SU-DHL-6 (cell line): ENCODE measurements around the gene DPP10.

Experiments
- H2AFZ ChIP-seq: fragments of 200-600 bp; sonication (generic); 2 replicates; pipeline ENCODE4 v1.6.1; 2014; ENCODE audit warnings: low read depth, mild to moderate bottlenecking, moderate library complexity, mixed read lengths, antibody characterized with exemption, low read length; ENCODE audit not compliant: severe bottlenecking
- H3F3A ChIP-seq: fragments of 200-600 bp; shearing (Covaris generic); 2 replicates; pipeline ENCODE4 v1.6.0; 2016; ENCODE audit warnings: antibody characterized with exemption, mild to moderate bottlenecking; ENCODE audit not compliant: insufficient read depth
- H3K27ac ChIP-seq: fragments of 200-600 bp; sonication (generic); 2 replicates; pipeline ENCODE4 v1.5.1; 2016; ENCODE audit warnings: low read depth, mild to moderate bottlenecking, low read length, moderate library complexity, mixed read lengths
- H3K27me3 ChIP-seq: fragments of 200-600 bp; sonication (generic), shearing (Covaris generic); 2 replicates; pipeline ENCODE4 v1.6.0; 2014; ENCODE audit warnings: mild to moderate bottlenecking, low read length
- H3K36me3 ChIP-seq: fragments of 200-600 bp; sonication (generic); 2 replicates; pipeline ENCODE4 v1.6.1; 2014; ENCODE audit warnings: mild to moderate bottlenecking, low read length, mixed read lengths
- H3K4me2 ChIP-seq: fragments of 300-600, 200-600 bp; shearing (Covaris generic), sonication (generic); 2 replicates; pipeline ENCODE4 v1.6.0; 2014; ENCODE audit warnings: low read length, low read depth, mild to moderate bottlenecking; ENCODE audit not compliant: poor library complexity, severe bottlenecking
- H3K4me3 ChIP-seq: fragments of 200-600 bp; sonication (generic); 2 replicates; pipeline ENCODE4 v1.5.1; 2014; ENCODE audit warnings: antibody characterized with exemption, low read length, mild to moderate bottlenecking, mixed read lengths; ENCODE audit not compliant: insufficient read depth, poor library complexity, severe bottlenecking
- H3K79me2 ChIP-seq: fragments of 200-600 bp; sonication (generic); 2 replicates; pipeline ENCODE4 v1.6.1; 2014; ENCODE audit warnings: mild to moderate bottlenecking, low read length, moderate library complexity; ENCODE audit not compliant: insufficient read depth
- H3K9ac ChIP-seq: fragments of 200-600 bp; sonication (generic); 2 replicates; pipeline ENCODE4 v1.7.0; 2014; ENCODE audit warnings: mild to moderate bottlenecking, low read length
- H3K9me2 ChIP-seq: fragments of 200-600 bp; sonication (generic); replicated peaks from 2 replicates; pipeline ENCODE4 v1.6.1; 2014; ENCODE audit warnings: low read length; ENCODE audit not compliant: insufficient read depth
- H3K9me3 ChIP-seq: fragments of 200-600 bp; sonication (generic); 2 replicates; pipeline ENCODE4 v1.6.1; 2014; ENCODE audit warnings: low read length, mixed read lengths; ENCODE audit not compliant: insufficient read depth
- H4K20me1 ChIP-seq: fragments of 200-600 bp; sonication (generic); 2 replicates; pipeline ENCODE4 v1.6.1; 2014; ENCODE audit warnings: low read depth, mild to moderate bottlenecking, antibody characterized with exemption, low read length, moderate library complexity, mixed read lengths
- CTCF ChIP-seq: fragments of 200-600 bp; sonication (generic); IDR thresholded peaks from one replicate; pipeline ENCODE4 v1.5.1; 2017; ENCODE audit warnings: antibody characterized with exemption, mild to moderate bottlenecking, low read length, moderate library complexity; ENCODE audit not compliant: insufficient read depth, poor library complexity, severe bottlenecking
- EZH2phosphoT487 ChIP-seq: fragments of 200-600 bp; sonication (generic), shearing (Covaris generic); conservative IDR thresholded peaks from 2 replicates; pipeline ENCODE4 v1.6.1; 2018; ENCODE audit warnings: mild to moderate bottlenecking, antibody characterized with exemption, low read length, moderate library complexity, mixed read lengths

Gene DPP10

DNA sequence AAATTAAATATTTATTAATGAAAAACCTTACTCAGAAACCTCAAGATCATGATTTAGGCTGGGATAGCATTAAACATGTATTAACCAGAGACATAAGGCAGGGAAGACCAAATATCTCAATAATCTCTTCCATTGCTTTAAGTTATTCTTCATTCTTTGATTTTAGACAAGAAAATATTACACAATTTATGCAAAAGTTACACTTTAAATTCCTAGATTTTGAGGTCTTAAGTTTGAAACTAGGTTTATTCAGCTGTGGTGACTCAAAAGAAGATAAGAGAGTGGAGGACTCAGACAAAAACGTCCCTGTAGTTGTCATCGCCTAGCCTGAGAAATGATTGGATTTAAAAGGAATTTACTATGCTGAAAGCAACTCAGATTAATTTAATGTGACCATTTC lies 1110.3 kb downstream of the DPP10 start:
- no peak overlapping the region for H3K4me2 ChIP-seq
- no peaks in the 10 kb centered on the region for H3K36me3 ChIP-seq
- no peak overlapping the region for H3K4me3 ChIP-seq
- H3K9me2 ChIP-seq: no peaks in the 10 kb centered on the region
- no peak overlapping the region for H3K9ac ChIP-seq
- no peaks in the 10 kb centered on the region for H3K27me3 ChIP-seq
- H3K79me2 ChIP-seq: no peaks in the 10 kb centered on the region
- H3K9me3 ChIP-seq: no peaks in the 10 kb centered on the region
- TF ChIP-seq CTCF (no peak), EZH2phosphoT487 (no peak)
- H3F3A ChIP-seq: no peaks in the 10 kb centered on the region
- no peak overlapping the region for H3K27ac ChIP-seq
- no peak overlapping the region for H2AFZ ChIP-seq
- no peaks in the 10 kb centered on the region for H4K20me1 ChIP-seq

DNA sequence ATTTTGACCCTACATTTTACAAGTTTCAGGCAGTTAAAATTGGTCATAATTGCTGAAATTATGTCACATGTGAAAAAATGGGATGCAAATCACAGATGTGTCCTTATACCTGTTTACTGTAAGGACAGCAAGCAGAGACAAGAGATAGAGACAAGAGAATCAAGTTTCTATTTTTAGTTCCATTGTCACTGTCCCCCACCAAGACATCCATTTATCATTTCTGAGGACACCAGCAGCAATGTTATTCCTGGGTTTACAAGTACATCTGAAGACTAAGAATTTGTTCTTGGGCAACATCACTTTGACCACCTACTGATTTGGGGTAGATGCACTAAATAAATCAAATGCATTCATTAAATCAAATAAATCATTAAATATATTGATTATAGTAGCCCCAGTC lies 1111.7 kb downstream of the DPP10 start:
- no peaks in the 10 kb centered on the region for H3K9me3 ChIP-seq
- H3K4me2 ChIP-seq: no peak overlapping the region
- no peak overlapping the region for H3K4me3 ChIP-seq
- no peaks in the 10 kb centered on the region for H3K9me2 ChIP-seq
- no peak for TF ChIP-seq CTCF
- no peak for TF ChIP-seq EZH2phosphoT487
- no peaks in the 10 kb centered on the region for H3K27me3 ChIP-seq
- no peaks in the 10 kb centered on the region for H4K20me1 ChIP-seq
- no peaks in the 10 kb centered on the region for H3K36me3 ChIP-seq
- H3K79me2 ChIP-seq: no peaks in the 10 kb centered on the region
- no peak overlapping the region for H2AFZ ChIP-seq
- H3K27ac ChIP-seq: no peak overlapping the region
- H3F3A ChIP-seq: no peaks in the 10 kb centered on the region
- H3K9ac ChIP-seq: no peak overlapping the region

DNA sequence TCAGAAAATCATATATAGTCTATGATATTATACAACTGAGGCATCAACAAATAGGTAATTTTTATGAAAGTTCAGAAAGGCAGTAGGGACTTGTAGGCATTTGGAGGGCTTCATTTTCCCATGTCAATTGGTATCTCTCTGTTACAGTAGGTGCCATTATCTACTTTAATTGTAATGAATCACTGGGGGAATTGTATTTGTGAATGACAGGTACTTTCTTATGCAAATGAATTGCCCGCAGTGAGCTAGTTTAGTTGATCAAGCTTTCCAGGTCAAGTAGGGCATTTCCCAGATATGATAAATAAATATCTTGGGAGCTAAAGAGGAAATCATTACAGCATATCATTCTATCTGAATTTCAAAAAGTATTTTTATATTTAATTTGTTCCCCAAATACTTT lies 1116.3 kb downstream of the DPP10 start:
- Histone ChIP-seq H3F3A (no peaks in the 10 kb centered on the region), H3K4me3 (no peak overlapping the region), H2AFZ (no peak overlapping the region), H3K36me3 (no peaks in the 10 kb centered on the region), H3K27me3 (no peaks in the 10 kb centered on the region), H3K79me2 (no peaks in the 10 kb centered on the region), H3K27ac (no peak overlapping the region), H4K20me1 (no peaks in the 10 kb centered on the region), H3K9me2 (no peaks in the 10 kb centered on the region), H3K4me2 (no peak overlapping the region), H3K9me3 (no peaks in the 10 kb centered on the region), H3K9ac (no peak overlapping the region)
- no peak for TF ChIP-seq CTCF
- no peak for TF ChIP-seq EZH2phosphoT487

DNA sequence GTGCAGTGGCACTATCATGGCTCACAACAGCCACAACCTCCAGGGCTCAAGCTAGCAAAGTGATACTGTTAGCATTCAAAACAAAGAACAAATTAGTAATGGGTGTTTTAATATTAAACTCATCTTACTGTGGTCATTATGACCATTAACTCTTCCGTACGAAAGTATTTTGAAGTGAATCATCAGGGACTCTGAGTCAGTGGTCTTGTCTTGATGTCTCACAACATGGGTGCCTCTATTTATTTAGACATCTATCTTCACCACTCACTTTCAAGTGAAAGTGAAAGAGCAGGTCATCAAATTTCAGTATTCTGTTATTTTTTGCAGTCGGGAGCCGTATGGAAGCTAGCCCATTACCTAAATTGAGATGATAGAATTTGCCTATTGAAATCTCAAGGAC lies 1118.2 kb downstream of the DPP10 start:
- Histone ChIP-seq H3K4me2 (no peak overlapping the region), H3K9ac (no peak overlapping the region), H3K27me3 (no peaks in the 10 kb centered on the region), H3K9me2 (no peaks in the 10 kb centered on the region), H3K27ac (no peak overlapping the region), H3K36me3 (no peaks in the 10 kb centered on the region), H3K4me3 (no peak overlapping the region), H3K9me3 (no peaks in the 10 kb centered on the region), H3F3A (no peaks in the 10 kb centered on the region), H3K79me2 (no peaks in the 10 kb centered on the region), H2AFZ (no peak overlapping the region), H4K20me1 (no peaks in the 10 kb centered on the region)
- TF ChIP-seq EZH2phosphoT487 (no peak), CTCF (no peak)
